ENCODE results near the gene BRIX1.
"Not testable (repeated sequence)": the region's sequence is repeated elsewhere in the genome, so short reads cannot be mapped to it uniquely, and the experiment has no call there.

BRIX1 gene

DNA sequence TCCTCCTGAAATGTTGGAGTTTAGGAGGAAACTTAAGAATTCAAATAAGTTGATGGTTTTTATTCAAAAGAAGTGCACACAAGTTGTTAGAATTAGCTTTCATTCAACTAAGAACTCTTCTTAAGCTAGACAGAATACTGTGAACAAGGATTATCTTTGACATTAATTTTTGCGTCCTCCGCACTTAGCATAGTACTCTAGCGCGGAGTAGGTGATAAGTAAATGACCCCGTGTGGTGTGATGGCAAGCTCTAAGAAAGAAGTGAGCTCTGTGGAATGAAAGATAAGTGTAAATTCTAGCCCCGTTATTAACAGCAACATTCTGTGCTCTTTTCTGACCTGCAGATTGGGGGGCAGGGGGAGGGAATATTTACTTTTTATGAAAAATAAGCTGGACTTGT, 1.0 kb downstream of the BRIX1 start:
- DNase-seq, result no peak

DNA sequence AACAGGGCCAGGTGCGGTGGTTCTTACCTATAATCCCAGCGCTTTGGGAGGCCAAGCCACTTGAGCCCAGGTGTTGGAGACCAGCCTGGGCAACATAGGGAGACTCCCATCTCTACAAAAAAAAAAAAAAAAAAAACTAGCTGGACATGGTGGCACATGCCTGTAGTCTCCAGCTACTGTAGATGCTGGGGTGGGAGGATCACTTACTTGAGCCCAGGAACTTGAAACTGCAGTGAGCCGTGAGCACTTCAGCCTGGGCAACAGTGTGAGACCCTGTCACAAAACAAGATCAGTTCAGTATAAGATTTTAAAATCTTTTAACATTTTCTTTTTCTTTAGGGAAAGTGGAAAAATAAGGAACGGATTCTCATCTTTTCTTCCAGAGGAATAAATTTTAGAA, 2.5 kb downstream of the BRIX1 start:
- no peak for DNase-seq

GRCh38 chr5:34919077-34919476, 3.6 kb downstream of the BRIX1 start:
- DNase-seq, result no peak

- not testable (repeated sequence) for DNase-seq
Measured at GRCh38 chr5:34923256-34923655, 7.7 kb downstream of the BRIX1 start.

DNA sequence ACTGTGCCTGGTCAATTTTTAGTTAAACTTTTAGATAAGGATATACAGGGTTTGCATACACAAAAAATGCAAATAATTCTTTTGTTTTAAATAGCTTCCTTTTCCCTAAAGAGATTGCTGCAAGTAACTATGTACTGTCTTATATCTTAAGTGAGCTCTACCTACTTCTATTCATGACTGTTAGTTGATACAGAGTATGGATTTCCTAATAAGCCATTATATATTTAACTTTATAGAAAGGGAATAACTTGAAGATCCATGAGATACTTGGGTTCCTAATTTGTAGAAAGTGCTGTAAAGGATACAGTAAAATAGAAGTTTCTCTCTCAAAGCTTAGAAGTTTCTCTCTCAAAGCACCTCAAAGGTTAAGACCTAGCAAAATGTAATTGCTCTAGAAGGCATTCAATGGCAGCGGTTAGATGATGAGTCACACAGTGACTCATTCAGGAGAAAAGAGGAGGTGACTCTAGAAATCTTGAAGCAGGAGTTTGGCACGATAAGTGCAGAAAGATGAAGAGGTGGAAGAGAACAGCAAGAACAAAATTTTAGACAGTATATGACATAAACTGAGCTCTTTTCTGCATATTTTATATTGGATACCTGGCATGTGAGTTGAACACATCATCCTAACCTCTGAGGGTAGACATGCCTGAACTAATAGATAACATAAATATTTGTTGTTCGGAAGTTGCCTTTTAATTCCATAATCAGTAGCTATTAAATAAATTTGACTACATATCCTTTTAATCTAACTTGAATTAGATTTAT, 8.4 kb downstream of the BRIX1 start:
- DNase-seq, result no peak

DNA sequence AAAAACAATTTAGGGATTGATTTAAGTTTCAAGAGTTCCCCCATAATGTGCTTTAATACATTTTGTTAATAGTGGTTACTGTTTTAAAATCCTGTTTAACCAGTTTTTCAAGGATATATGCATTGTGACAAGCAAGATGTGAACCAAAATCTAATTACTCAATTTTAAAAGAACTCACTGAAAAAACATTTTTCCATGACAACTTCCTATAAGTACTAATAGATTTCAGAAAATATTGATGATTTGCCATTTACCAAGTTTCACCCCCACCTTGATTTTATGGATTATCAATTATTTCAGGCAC, 8.9 kb downstream of the BRIX1 start:
- no peak for DNase-seq

DNA sequence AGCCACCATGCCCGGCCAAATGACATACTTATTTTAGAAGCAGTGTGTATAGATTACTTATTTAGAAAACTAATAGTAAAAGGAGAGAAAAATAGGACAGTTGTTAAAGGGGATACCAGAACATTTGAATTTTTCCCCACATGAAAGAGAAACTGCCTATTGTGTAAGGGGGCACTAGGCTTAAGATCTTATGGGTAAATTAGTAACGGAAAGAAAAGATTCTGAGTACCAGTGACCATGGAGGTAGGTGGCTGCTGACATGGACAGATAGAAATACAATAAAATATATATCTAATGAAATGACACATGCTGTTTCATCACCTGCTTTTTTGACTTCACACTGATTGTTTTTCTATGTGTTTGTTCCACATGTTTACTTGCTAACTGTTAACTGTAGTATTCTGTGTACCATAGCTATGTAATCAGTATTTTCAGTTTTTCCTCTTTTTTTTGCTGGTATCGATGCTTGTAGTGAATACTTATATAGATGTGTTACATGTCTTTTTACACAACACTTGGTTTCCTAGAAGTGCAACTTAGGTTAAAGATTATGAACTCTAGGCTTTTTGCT, 10.9 kb downstream of the BRIX1 start:
- DNase-seq, result no peak

DNA sequence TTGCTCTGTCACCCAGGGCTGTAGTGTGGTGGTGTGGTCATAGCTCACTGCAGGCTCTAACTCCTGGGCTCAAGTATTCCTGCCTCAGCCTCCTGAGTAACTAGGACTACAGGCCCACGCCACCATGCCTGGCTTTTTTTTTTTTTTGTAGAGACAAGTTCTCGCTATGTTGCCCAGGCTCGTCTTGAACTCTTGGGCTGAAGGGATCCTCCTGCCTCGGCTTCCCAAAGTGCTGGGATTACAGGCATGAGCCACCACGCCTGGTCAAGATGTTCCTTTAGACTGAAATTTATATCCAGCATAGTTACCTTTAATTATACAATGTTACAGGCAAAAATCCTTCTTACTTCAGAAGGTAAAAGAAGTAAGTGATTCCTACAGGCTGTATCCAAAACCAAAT, 12.3 kb downstream of the BRIX1 start:
- DNase-seq, result no peak

DNA sequence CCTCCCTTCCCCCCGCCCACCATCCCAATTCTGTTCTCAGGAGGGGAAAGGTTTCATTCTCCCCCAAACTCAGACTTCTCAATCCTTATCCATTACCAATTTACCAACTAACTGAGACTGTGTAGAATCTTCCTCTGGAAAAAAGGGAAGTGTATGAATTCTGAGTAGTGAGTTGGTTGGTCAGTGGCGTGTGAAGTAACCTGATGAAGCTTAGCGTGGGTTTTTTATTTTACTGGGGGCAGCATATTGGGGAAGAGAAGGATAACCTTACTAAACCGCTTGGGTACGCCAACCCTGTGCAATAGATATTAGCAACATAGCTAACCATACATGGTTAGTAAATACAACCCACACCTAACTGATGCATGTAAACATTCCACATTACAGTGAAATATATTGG, 12.8 kb downstream of the BRIX1 start:
- DNase-seq, result no peak

GRCh38 chr5:34929134-34929719, 13.7 kb downstream of the BRIX1 start, which contains the start of gene DNAJC21:
Gene DNAJC21, plus strand, starts transcription at chr5:34929559. Its CDS starts 261 bp downstream, at chr5:34929820.
- DNase-seq, result peak; percentile 98

DNA sequence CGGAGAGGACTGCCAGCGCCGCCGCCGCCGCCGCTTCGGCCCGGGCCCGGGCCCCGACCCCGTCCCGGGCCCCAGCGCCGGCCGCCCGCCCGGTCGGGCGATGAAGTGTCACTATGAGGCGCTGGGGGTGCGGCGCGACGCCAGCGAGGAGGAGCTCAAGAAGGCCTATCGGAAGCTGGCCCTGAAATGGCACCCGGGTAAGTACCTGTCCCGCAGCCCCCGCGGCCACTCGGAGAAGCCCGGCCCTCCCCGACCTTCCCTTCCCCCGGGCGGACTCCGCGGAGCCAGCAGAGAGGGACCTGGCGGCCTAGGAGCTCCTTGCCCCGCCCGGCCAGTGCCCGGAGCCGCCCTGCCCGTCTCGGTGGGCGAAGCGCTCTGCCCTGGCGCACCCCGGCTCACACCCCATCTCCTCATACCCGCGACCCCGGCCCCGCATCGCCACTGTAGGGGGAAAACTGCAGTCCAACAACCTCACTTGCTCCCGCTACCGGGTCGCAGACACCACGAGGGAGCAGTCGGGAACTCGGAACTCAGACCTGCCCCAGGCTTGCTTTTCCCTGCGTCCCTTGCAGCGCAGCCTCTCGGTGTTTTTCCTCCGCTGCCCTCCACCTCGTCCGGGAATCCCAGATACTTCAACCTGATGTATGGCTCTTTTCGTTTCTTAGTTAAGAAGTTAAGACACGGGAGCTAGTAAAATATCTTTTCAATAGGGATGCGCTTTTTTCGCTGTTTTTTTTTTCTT, 14.4 kb downstream of the BRIX1 start:
- DNase-seq, result peak; percentile 78

- DNase-seq, result no peak
Measured at GRCh38 chr5:34930462-34930844, 14.9 kb downstream of the BRIX1 start.

DNA sequence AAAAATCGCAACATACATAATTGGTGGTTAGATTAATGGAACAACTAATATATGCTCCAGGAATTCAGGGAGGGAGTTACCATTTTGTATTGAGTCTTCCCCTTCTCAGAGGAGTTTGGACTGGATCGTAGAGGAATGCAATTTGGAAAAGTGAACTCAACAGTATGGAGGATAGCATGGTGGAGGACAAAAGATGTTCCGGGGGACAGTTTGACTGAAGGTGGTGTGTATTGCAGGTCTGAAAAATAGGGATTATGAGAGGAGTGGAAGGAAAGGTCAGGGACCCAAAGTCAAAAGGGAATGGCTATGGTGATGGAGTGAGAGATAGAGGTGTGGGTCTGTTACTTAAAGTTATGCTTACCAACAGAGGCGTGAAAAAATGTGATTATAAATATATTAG, 15.4 kb downstream of the BRIX1 start:
- no peak for DNase-seq

- no peak for DNase-seq
Measured at GRCh38 chr5:34932947-34933346, 17.4 kb downstream of the BRIX1 start.

DNA sequence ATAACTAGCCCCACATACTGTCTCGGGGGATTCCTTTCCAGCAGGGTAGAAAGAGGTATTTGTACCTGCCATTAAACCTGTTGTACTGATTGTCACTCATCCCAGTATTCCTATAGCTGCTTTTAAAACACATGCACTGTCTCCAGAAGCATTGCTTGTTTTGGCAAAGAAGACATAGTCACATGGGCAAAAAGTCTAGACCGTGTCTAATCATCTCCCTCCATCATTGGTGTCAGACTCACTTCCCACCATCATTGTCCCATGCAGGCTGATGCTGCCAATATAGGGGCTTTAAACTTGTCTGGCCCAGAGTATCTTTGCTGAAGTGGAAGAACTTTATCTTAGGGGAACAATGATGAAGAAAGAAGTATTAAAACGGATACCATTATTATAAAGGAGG, 26.4 kb downstream of the BRIX1 start:
- DNase-seq, result no peak

DNA sequence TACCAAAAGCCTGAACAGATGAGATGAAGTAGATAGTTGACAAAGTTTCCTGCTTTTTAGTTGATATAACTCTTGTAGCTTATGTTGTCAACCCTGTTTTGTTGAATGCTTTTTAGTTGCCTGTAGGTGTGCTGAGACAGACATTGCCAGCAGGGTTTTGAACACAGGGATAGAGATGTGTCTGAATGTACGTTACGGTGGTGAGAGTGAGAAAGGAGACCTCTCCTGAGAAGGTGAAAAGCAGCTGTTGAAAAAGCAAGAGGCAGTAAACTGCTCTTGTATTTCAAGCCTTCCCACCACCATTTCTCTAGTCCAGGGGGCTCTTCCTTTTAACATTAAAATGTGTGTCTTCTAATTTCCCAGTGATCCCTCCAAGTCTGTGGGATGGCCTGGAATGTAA, 28.5 kb downstream of the BRIX1 start:
- DNase-seq, result no peak

DNA sequence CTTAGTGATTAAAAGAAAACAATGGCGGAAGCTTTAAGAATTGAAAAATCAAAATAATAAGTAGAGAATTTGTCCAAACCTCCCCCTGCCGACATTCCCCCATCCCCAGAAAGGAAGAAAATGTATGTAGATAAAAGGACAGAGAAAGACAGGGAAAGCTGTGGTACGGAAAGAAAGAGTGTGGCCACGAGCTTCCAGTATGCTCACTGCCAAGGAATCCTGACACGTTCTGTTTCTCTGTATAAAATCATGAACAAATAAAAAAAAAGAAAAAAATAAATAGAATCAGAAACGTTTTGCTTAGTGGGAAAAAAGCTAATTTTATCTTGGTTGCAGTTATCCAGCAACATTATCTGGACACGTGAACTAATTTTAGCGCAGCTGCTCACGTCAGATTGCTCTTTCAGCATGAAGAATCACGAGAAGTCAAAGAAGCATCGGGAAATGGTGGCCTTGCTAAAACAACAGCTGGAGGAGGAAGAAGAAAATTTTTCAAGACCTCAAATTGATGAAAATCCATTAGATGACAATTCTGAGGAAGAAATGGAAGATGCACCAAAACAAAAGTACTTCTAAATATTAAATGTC, 29.0 kb downstream of the BRIX1 start:
- no peak for DNase-seq

DNA sequence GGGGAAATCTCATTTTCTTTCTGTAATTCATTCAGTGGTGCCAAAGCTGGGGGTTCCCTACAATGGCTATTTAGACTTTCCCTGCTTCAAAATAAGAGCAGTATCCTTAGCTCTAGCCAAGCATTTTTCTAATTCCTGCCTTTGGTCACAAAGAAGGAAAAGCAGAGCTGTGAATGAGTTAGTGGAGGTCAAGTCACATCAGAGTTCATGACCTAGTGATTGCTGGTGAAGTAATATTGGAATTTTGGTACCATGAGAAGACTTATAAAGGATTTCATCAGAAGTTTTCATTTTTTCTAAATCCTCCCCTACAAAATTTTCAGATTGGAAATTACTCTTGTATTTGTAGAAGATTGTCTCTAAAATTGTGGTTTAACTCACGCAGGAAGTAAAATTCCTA, 41.8 kb downstream of the BRIX1 start:
- DNase-seq, result no peak

DNA sequence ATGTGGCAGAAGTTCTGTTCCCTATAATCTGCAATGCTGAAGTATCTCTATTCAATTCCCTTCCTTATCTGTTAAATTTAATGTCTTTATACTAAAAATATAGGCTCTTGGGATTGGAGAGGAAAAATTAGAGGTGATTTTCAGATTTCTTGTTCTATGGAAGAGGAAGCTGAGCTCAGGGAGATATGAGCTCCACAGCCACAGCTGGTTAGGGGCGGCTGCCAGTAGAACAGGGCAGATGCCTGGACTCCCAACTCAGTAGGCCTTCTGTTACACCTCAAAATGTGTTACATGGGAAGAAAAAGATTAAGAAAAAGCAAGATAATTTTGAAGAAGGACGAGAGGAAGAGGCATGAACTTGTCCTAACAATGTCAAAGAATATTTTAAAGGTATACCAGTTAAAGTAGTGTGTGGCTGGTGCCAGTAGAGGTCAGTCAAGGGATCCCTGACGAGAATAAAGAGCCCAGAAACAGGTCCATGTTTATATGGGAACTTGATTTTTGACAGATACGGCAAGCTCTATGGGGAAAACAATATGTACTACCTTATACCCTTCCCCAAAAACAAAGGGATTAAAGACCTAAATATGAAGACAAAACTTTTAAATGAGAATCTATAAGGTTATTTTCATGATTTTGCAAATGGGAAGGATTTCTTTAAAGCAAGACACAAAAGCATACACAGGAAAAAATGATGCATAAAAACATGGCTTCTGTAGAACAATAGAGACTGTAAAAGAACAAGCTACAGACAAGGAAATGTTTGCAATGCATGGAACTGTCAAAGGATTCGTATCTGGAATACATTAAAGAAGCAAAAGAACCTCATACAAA, 42.6 kb downstream of the BRIX1 start:
- no peak for DNase-seq

GRCh38 chr5:34959323-34959722, 43.8 kb downstream of the BRIX1 start:
- DNase-seq, result no peak

- no peak for DNase-seq
Measured at GRCh38 chr5:34967540-34967939, 52.0 kb downstream of the BRIX1 start.

DNA sequence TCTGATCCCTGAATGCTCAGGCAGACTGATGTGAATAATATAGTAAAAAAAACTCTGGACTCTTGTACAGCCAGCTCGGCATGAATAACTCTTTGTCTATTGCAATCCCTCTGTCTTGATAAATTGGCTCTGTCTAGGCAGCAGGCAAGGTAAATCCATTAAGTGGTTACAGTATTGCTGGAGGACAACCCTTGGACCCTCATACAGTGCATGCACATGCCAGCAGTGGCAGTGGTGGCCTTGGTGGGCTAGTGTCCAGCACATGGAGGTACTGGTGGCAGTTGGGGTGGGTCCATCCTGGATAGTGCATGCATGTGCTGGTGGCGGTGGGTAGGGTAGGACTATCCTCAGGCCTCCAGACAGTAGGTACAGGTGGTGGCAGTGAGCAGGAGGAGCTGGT, 52.7 kb downstream of the BRIX1 start:
- no peak for DNase-seq

- no peak for DNase-seq
Measured at GRCh38 chr5:34970552-34970951, 55.0 kb downstream of the BRIX1 start.

Measured in activated CD4-positive, CD25-positive, alpha-beta regulatory T cell treated with anti-CD3 and anti-CD28 coated beads, Interleukin-2, amount 50 U/mL, for 72 hours (primary cell).